GM21619 (cell line): Measurements from ENCODE around the gene ART3.
A peak's percentile ranks its signal among the peaks of the same experiment; 100 is the strongest.
"Not testable (repeated sequence)": the region's sequence is repeated elsewhere in the genome, so short reads cannot be mapped to it uniquely, and the experiment has no call there.

Experiments used
- ATAC-seq: cut with Tn5 transposase; IDR thresholded peaks from one replicate; pipeline ENCODE4 v1.9.1; 2021; ENCODE audit not compliant: unreplicated experiment

ART3 gene, protein sequence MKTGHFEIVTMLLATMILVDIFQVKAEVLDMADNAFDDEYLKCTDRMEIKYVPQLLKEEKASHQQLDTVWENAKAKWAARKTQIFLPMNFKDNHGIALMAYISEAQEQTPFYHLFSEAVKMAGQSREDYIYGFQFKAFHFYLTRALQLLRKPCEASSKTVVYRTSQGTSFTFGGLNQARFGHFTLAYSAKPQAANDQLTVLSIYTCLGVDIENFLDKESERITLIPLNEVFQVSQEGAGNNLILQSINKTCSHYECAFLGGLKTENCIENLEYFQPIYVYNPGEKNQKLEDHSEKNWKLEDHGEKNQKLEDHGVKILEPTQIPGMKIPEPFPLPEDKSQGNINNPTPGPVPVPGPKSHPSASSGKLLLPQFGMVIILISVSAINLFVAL

DNA sequence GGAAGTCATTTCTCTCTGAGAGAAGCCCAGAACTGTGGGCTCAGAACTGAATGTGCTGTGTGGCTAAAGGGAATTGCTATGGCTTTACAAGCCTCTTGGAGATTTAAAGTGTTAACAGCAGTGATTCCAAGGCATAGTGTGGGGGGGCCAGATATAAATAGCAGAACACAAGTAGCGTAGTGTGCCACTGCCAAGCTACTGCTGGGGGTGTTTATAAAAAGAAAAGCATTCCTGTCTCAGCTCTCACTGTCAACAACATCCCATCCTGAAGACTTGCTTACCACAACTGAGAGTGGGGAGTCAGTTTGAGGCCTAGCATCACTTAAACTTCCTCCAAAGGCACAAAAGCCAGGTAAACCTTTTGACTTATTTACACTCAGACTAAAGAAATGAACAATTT lies at the start of gene ART3:
ART3 (plus strand) TSS at position 242 of the 400 bp plus-strand sequence. CDS start 1,181 bp downstream, outside the sequence.
- no peak for ATAC-seq

- no peak for ATAC-seq
These were observed 46.2 kb upstream of the ART3 start for GRCh38 chr4:76028350-76028765.

DNA sequence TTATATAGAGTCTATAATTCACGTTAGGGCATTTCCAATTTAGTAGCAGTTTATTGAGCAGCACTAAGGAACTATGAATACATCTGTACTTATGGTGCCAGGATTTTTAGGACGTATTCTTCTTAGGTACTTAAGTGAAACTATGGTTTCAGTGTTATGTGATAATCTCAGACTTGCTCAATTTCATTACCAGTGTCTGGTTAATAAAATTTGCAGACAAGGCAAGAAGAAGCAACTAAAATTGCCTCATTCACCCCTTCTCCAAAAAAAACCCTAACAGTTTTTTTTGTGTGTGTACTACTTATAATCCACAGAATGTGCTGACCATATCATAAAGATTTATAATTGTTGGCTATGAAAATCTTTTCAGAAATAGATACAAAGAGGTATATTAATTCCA lies 45.2 kb upstream of the ART3 start:
- ATAC-seq = no peak

DNA sequence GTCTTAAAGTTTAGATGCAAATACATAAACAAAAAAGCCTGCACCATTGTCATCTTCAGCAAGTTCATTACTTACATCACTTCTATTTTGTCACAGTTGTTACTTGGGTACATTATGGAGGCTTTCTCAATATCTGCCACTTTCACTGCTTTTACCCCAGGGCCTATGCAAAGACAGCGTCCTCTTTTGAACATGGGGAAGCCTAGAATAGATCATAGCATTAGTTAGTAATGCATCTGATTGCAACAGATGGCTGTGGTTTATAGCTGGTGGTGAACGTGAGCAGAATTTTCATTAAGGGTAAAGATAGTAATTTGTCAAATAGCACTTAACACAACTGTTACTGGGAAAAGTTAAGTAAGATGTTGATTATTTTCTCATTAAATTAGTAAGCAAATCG lies 39.4 kb upstream of the ART3 start:
- ATAC-seq = no peak

DNA sequence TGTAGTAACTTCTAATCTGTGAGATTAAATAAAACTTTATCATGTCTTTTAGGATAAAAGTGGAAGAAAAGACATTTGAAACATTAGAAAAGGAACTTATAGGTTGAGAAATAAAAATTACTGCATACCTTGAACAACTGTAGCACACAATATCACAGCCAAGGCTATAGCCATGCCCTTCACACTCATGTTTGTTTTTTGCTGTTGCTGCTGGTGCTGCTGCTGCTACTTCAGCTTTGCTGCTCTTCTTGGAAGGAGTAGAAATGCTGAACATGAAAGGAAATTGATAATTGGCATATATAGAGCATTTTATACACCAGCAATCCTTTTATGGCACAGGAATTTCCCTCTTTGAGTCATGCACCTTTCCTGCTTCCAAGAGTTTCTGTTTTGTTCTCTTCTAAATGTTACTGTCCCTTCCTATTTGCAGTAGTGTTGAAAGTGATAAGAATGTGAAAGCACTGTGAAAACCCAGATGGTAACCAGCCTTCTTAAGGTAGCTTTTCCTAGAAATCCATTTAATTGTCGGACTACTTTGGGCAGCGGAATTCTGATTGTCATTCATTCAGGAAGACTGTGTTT lies 38.6 kb upstream of the ART3 start, which contains the start of gene CXCL11:
CXCL11 (minus strand) TSS at position 272 of the 582 bp plus-strand sequence; CDS start at position 189, 83 bp downstream.
- no peak for ATAC-seq

GRCh38 chr4:76036855-76037254 lies 37.7 kb upstream of the ART3 start:
- ATAC-seq = no peak

GRCh38 chr4:76042241-76042998 lies 32.1 kb upstream of the ART3 start:
- not testable (repeated sequence) for ATAC-seq

DNA sequence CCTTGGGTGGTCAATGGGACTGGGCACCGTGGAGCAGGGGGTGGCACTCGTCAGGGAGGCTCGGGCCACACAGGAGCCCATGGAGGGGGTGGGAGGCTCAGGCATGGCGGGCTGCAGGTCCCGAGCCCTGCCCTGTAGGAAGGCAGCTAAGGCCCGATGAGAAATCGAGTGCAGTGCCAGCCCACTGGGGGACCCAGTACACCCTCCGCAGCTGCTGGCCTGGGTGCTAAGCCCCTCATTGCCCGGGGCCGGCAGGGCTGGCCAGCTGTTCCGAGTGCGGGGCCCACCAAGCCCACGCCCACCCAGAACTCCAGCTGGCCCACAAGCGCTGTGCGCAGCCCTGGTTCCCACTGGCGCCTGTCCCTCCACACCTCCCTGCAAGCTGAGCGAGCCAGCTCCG lies 31.2 kb upstream of the ART3 start:
- ATAC-seq = not testable (repeated sequence)

DNA sequence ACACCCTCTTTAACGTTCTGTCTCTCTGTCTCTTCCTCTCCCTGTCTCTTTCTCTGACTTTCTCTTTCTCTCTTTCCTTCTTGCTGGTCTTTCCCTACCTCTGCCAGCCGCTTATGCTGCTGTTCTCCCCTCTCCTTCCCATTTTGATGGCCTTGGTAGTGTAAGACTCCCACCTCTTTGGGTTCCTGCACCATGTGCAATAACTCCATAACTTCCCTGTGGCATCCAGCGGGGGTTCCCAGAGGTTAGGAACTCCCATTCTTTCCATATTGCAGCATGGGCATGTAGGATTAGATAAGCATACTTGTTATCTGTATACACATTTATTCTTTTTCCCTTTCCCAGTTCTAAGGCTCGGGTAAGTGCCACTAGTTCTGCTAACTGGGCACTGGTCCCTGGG lies 29.8 kb upstream of the ART3 start:
- not testable (repeated sequence) for ATAC-seq

DNA sequence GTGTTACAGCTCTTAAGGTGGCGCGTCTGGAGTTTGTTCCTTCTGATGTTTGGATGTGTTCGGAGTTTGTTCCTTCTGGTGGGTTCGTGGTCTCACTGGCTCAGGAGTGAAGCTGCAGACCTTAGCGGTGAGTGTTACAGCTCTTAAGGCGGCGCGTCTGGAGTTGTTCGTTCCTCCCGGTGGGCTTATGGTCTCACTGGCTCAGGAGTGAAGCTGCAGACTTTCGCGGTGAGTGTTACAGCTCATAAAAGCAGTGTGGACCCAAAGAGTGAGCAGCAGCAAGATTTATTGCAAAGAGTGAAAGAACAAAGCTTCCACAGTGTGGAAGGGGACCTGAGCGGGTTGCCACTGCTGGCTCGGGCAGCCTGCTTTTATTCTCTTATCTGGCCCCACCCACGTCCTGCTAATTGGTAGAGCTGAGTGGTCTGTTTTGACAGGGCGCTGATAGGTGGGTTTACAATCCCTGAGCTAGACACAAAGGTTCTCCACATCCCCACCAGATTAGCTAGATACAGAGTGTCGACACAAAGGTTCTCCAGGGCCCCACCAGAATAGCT lies 24.6 kb upstream of the ART3 start:
- not testable (repeated sequence) for ATAC-seq

DNA sequence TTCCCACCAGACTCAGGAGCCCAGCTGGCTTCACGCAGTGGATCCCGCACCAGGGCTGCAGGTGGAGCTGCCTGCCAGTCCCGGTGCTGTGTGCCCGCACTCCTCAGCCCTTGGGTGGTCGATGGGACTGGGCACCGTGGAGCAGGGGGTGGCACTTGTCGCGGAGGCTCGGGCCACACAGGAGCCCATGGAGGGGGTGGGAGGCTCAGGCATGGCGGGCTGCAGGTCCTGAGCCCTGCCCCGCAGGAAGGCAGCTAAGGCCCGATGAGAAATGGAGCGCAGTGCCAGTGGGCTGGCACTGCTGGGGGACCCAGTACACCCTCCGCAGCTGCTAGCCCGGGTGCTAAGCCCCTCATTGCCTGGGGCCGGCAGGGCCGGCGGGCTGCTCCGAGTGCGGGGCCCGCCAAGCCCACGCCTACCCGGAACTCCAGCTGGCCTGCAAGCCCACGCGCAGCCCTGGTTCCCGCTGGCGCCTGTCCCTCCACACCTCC lies 23.9 kb upstream of the ART3 start:
- ATAC-seq = not testable (repeated sequence)

DNA sequence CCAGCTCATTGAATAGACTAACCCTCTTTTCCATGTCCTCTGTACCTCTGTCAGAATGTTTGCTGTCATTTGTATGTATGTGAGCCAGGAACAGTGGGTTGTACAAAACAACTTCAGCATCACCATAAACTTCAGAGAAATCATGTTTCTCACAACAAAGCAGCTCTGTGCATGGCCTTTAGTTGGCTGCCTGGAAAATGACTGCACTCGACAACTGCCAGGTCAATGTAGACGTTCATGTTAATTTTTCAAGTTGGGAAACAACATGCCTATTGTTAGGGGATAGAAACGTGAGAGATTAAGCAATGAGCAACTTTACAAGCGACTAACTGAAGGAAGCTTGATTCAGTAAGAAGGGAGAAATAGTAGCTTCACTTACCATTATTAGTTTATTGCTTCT lies 20.8 kb upstream of the ART3 start:
- no peak for ATAC-seq

DNA sequence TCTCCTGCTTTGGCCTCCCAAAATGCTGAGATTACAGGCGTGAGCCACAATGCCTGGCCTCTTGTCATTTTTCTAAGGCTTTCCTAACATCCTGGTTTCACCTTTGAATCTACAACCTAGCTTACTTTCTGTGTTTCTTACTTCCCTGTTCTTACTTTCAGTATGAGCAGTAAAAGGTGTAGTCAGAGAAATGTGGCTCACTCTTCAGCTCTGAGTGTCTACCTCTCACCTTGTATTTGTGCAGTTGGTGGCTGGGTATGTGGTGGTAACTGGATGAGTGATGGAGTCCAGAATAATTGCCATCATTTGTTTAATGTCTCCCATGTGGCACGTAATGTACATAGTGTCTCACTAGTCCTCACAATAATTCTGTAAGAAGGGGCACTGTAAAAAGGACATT lies 19.5 kb upstream of the ART3 start:
- ATAC-seq = peak; percentile 93

DNA sequence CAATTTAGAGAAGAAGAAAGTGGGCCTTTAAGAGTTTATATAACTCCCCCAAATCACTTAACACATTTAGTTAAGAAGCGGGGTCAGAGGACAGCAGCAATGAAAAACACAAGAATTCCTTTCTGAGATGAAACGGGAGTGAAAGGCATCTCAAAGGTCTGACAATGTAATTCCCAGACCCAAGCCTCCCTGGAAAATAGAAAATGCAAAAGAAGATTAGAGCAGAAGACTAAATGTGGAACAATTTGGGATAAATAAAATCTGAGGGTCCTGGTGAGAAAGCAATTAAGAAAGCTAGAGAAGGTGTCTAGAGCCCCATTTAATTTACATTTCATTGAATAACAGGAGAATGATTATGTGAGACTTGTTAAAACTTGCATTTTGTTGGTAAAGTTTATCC lies 19.1 kb upstream of the ART3 start:
- no peak for ATAC-seq

GRCh38 chr4:76058302-76058701 lies 16.2 kb upstream of the ART3 start:
- ATAC-seq = peak; percentile 43

GRCh38 chr4:76058888-76059426 lies 15.6 kb upstream of the ART3 start:
- ATAC-seq = no peak

- no peak for ATAC-seq
These were observed 14.8 kb upstream of the ART3 start for GRCh38 chr4:76059750-76060149.

- ATAC-seq = no peak
These were observed 14.0 kb upstream of the ART3 start for GRCh38 chr4:76060506-76060905.

- ATAC-seq = no peak
These were observed 13.1 kb upstream of the ART3 start for GRCh38 chr4:76061421-76061820.

DNA sequence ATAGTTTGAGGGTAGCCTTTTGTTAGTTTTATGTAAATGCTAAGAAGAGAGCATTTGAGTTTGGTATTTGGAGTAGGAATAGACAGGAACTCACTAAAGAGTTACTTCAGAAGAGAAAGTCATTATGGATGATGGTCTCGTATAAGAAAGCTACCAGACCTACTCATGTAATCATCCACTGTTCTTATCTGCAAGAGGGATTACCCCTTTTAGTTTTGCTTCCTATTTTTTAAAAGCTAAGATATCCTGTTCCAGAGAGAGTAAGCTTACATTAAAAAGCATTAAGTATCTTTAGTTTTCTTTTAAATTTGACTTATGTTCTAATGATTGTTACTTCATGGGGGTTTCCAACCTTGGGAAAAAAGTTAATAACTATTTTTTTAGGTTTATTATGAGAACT lies 12.5 kb upstream of the ART3 start:
- peak; percentile 59 for ATAC-seq

- ATAC-seq = no peak
These were observed 8.0 kb upstream of the ART3 start for GRCh38 chr4:76066546-76066945.
